Panc1 (cell line): ENCODE measurements around the gene CNTNAP4. TPM values are rescaled to one million over a fixed set of nuclear protein-coding genes. Genes with fewer than 3 reads are reported as not detected.

Experiments used
- ATAC-seq: fragments of 200-7000 bp; cut with Tn5 transposase; 2 replicates; pipeline ENCODE4 v1.9.1; 2020; ENCODE audit warnings: mild to moderate bottlenecking, moderate library complexity
- BruUV-seq: library from RNA; stranded (reverse); fragments of 400-500 nt; replicated peaks from 2 replicates; lab custom pipeline; 2021; lab: Mats Ljungman, UMichigan
- CTCF ChIA-PET: fragments of 300-600 bp; sonication (Branson Sonifier 250); formaldehyde crosslinking; loops from one replicate; lab custom pipeline; 2022; ENCODE audit warnings: antibody characterized with exemption; lab: Charles Lee
- POLR2A ChIA-PET: fragments of 300-600 bp; sonication (Branson Sonifier 250); formaldehyde crosslinking; loops from one replicate; lab custom pipeline; 2022; ENCODE audit warnings: antibody characterized with exemption; lab: Charles Lee
- DNase-seq: peaks from one replicate; pipeline ENCODE4 v3.0.0-alpha.2; 2010; ENCODE audit warnings: low read depth, low spot score
- H3K27ac ChIP-seq: 2 replicates; pipeline ENCODE4 v1.5.1; 2011; ENCODE audit warnings: mild to moderate bottlenecking, low read length, inconsistent platforms
- H3K27me3 ChIP-seq: fragments of 200-500 bp; sonication (Bioruptor generic); 2 replicates; pipeline ENCODE4 v1.6.0; 2014; ENCODE audit warnings: low read length, inconsistent platforms; ENCODE audit not compliant: control insufficient read depth, insufficient read depth
- H3K36me3 ChIP-seq: fragments of 200-500 bp; sonication (Bioruptor generic); 2 replicates; pipeline ENCODE4 v1.5.1; 2014; ENCODE audit warnings: inconsistent platforms, mild to moderate bottlenecking, low read length, moderate library complexity; ENCODE audit not compliant: control insufficient read depth, insufficient read depth
- H3K4me1 ChIP-seq: 2 replicates; pipeline ENCODE4 v1.5.1; 2011; ENCODE audit warnings: inconsistent platforms, mild to moderate bottlenecking, low read length, moderate library complexity; ENCODE audit not compliant: control insufficient read depth, insufficient read depth
- H3K4me3 ChIP-seq, 2 experiments: 2 replicates each; pipeline ENCODE4 v1.5.1; 2011 to 2012; ENCODE audit warnings: low read depth in 2 of 2, low read length in 2 of 2, mild to moderate bottlenecking in 2 of 2, inconsistent platforms in 1 of 2, moderate library complexity in 1 of 2
- H3K9me3 ChIP-seq: fragments of 200-500 bp; sonication (Bioruptor generic); 2 replicates; pipeline ENCODE4 v1.5.1; 2014; ENCODE audit warnings: low read depth, mild to moderate bottlenecking, inconsistent platforms, low read length, moderate library complexity; ENCODE audit not compliant: control insufficient read depth, insufficient read depth
- CTCF ChIP-seq: fragments of 450-650 bp; IDR thresholded peaks from 2 replicates; pipeline ENCODE4 v1.5.1; 2017; ENCODE audit warnings: mild to moderate bottlenecking
- POLR2AphosphoS5 ChIP-seq: IDR thresholded peaks from 2 replicates; pipeline ENCODE4 v1.6.1; 2012; ENCODE audit warnings: mild to moderate bottlenecking, low read depth, low read length, moderate library complexity
- REST ChIP-seq, 2 experiments: IDR thresholded peaks; 2 replicates each; pipeline ENCODE4 v1.6.1; 2011 to 2012; ENCODE audit warnings: low read depth in 2 of 2, control low read depth in 1 of 2, low read length in 1 of 2, mild to moderate bottlenecking in 1 of 2, moderate library complexity in 1 of 2; ENCODE audit not compliant: insufficient read depth in 1 of 2
- SIN3A ChIP-seq: IDR thresholded peaks from 2 replicates; pipeline ENCODE4 v1.6.1; 2012; ENCODE audit warnings: low read depth, mild to moderate bottlenecking, low read length, moderate library complexity, borderline replicate concordance; ENCODE audit not compliant: insufficient read depth
- TCF7L2 ChIP-seq: IDR thresholded peaks from 2 replicates; pipeline ENCODE4 v1.6.1; 2011; ENCODE audit warnings: mild to moderate bottlenecking, low read depth, low read length, inconsistent platforms
- in situ Hi-C: cut with HindIII; loops from 2 replicates; pipeline ENCODE4 v1.10.0; 2016; ENCODE audit warnings: low sequenced_read_pairs, low pct_unique_long_range_greater_than_20kb
- intact Hi-C: fragments of 100-400 bp; cut with micrococcal nuclease; formaldehyde crosslinking; loops from one replicate; pipeline ENCODE4 v1.10.0; 2022; ENCODE audit not compliant: unreplicated experiment
- total RNA-seq: library from RNA; stranded (reverse); gene quantifications from one replicate; pipeline ENCODE4 v1.2.1, GENCODE V29; 2021; ENCODE audit not compliant: unreplicated experiment

Gene CNTNAP4
- total RNA-seq, 1 experiment from 2014 or later: not detected

DNA sequence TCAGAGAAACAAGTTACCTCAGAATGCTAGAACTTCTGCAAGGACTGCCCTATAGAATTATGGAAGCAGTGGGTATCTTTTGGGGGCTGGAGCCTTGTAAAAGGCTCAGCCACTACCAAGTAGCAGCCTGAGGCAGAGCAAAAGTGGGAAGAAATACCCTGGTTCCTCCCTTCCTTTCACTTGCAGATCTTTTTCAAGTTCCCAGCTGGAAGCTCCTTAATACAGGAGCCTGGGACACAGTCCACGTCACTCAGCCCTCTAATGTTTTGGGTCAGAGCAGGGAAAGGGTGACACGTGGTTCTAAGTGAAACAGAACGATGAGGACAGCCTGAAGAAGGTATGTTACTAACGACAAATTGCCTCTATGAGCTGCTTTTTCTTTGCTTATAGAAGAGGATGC lies 93.1 kb downstream of the CNTNAP4 start:
- BruUV-seq: no TSS peak
- no peaks in the 10 kb centered on the region for H3K36me3 ChIP-seq
- in situ Hi-C loops: no loop called here
- ATAC-seq (no peak), DNase-seq (no peak)
- no peak overlapping the region for H3K27ac ChIP-seq
- H3K9me3 ChIP-seq: no peaks in the 10 kb centered on the region
- TF ChIP-seq SIN3A: no peak
- TF ChIP-seq REST (IDR thresholded peaks at IDR 0.05; ENCODE audit: insufficient read depth in 1 of 2, low read depth in 2 of 2, low read length in 1 of 2): no peak
- TF ChIP-seq TCF7L2: no peak
- TF ChIP-seq POLR2AphosphoS5: no peak
- TF ChIP-seq CTCF: no peak
- no peak overlapping the region for H3K4me3 ChIP-seq
- H3K27me3 ChIP-seq: no peaks in the 10 kb centered on the region
- CTCF ChIA-PET: no interaction called here
- intact Hi-C loops: no loop called here
- POLR2A ChIA-PET: no interaction called here
- H3K4me1 ChIP-seq: no peaks in the 10 kb centered on the region

GRCh38 chr16:76371441-76371840 lies 94.2 kb downstream of the CNTNAP4 start:
- Histone ChIP-seq H3K9me3 (no peaks in the 10 kb centered on the region), H3K4me1 (no peaks in the 10 kb centered on the region), H3K27me3 (no peaks in the 10 kb centered on the region), H3K27ac (no peak overlapping the region), H3K4me3 (no peak overlapping the region), H3K36me3 (no peaks in the 10 kb centered on the region)
- ChIA-PET POLR2A (interaction anchor here (0.6 kb wide), 1 partner anchor 9 kb away, joined by 9 read pairs; no protein-coding TSS in a partner anchor), CTCF (no interaction called here)
- no peak for TF ChIP-seq POLR2AphosphoS5
- TF ChIP-seq REST (IDR thresholded peaks at IDR 0.05; ENCODE audit: insufficient read depth in 1 of 2, low read depth in 2 of 2, low read length in 1 of 2): no peak
- TF ChIP-seq CTCF: no peak
- TF ChIP-seq SIN3A: no peak
- no peak for TF ChIP-seq TCF7L2
- BruUV-seq: no TSS peak
- DNase-seq (no peak), ATAC-seq (no peak)
- intact Hi-C loops (no loop called here), in situ Hi-C loops (no loop called here)
